ENCODE data around the gene GPN3. TPM values are rescaled to one million over a fixed set of nuclear protein-coding genes. Genes with fewer than 3 reads are reported as not detected.

The GPN3 gene
- total and polyA plus RNA-seq, 10 of the 15 experiments (the other 5 are each of a cell fraction or from before 2014, with no cell fraction given): 27.1 to 117 (median 53.5) TPM

DNA sequence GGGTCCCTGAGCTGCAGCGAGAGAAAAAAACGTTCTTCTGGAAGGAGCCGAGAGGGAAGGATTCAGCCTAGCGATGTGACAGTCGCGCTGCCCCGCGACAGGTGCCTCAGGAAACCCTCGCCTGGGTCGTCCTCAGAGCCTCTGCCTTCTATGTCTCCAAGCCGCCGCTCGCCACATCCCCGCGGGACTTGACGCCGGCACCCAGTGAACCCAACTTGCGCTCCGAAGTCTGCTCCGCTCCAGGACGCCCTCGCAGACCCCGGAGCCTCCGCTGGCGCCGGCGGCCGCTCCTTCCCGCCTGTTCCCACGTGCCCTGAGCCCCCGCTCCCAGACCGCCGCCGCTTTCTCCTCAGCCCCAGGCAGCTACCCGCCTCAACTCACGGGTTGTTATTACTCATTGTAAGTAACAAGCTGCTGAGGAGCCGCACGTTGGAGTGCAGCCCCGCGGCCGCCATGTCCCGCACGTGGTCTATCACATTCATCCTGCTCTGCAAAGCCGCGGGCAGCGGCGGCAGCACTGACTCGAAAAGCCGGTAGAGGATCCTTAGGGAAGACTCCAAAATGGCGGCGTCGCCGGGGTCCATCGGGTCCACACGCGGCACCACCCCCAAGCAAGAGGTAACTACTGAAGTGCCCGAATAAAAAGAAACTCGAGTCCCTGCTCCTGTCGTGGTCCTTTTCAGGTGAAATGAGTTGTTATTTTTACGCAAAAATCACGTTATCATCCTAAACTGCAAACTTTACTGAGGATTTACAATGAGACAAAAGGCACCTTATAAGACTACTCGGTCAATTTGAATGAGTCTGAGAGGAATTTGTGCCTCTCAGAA, 64.7 kb downstream of the GPN3 start, which contains the start of gene ANAPC7:
Gene ANAPC7 (minus strand): TSS at position 563 of the 830 bp plus-strand sequence. CDS start 81 bp downstream, at position 482.
- Histone ChIP-seq H3K79me2 (ENCODE audit: control insufficient read depth, insufficient read depth, low read length) (peaks cover 35% of the 10 kb centered on the region), H3K4me2 (ENCODE audit: control insufficient read depth, insufficient read depth) (peak within 1 kb of the TSS; percentile 78), H3K27ac (ENCODE audit: control insufficient read depth, insufficient read depth) (peak within 1 kb of the TSS; percentile 99), H3K9me3 (replicated peaks; ENCODE audit: control insufficient read depth, insufficient read depth, low read length) (no peaks in the 10 kb centered on the region), H3K27me3 (replicated peaks in 1 of 2; ENCODE audit: control insufficient read depth in 2 of 2, insufficient read depth in 2 of 2, low read length in 1 of 2) (no peaks in the 10 kb centered on the region), H3K9ac (ENCODE audit: control insufficient read depth, insufficient read depth, low read length) (peak within 1 kb of the TSS; percentile 89), H3K4me3 (peak within 1 kb of the TSS; percentile 83), H2AFZ (ENCODE audit: control insufficient read depth, low read depth, low read length) (peak within 1 kb of the TSS; percentile 100), H3K4me1 (ENCODE audit: control insufficient read depth, insufficient read depth, low read length) (peaks cover 3% of the 10 kb centered on the region; the same call in 1 of the 2 replicates), H4K20me1 (ENCODE audit: control insufficient read depth, insufficient read depth) (no peaks in the 10 kb centered on the region), H3K36me3 (ENCODE audit: control insufficient read depth in 2 of 2, insufficient read depth in 2 of 2, low read length in 1 of 2) (peaks cover 0 to 5% of the 10 kb centered on the region in 2 experiments; a peak in 2 of 4 replicates)
- ChIA-PET SMC1A (ENCODE audit: uncharacterized antibody, unreplicated experiment) (interaction anchor here (0.6 to 1.5 kb wide), 6 partner anchors 13 to 214 kb away, joined by 3 read pairs; no protein-coding TSS in a partner anchor), RAD21 (ENCODE audit: unreplicated experiment) (interaction anchor here (1.0 to 1.1 kb wide), 2 partner anchors 28 to 33 kb away, joined by 3 read pairs; no protein-coding TSS in a partner anchor), POLR2A (interaction anchor here (0.6 to 1.0 kb wide), 2 partner anchors 8 to 35 kb away, joined by 3 to 4 read pairs; no protein-coding TSS in a partner anchor), CTCF (interaction anchor here (2.6 kb wide), 1 partner anchor 28 kb away, joined by 12 read pairs; no protein-coding TSS in a partner anchor)
- TSS peak; percentile 88 for BruUV-seq (replicated peaks)
- in situ Hi-C loops (cut with MboI) (no loop called here), intact Hi-C loops (cut with micrococcal nuclease; ENCODE audit: unreplicated experiment) (no loop called here)
- FAIRE-seq (peak; percentile 84), DNase-seq (ENCODE audit: low read depth, low spot score) (peak; percentile 61), ATAC-seq (peak; percentile 92)
- WGBS (ENCODE audit: insufficient coverage, insufficient replicate concordance, low lambda C conversion rate, missing lambda C conversion rate): under 1% methylated on average over 57 of the region's 62 CpGs
- TF ChIP-seq, protein P1, sequence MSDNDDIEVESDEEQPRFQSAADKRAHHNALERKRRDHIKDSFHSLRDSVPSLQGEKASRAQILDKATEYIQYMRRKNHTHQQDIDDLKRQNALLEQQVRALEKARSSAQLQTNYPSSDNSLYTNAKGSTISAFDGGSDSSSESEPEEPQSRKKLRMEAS (IDR thresholded peaks at IDR 0.05; ENCODE audit: low read depth, low read length): peak; percentile 59; the same call in 1 of the 2 replicates
- no peak for TF ChIP-seq RELA (IDR thresholded peaks at IDR 0.05; ENCODE audit: borderline replicate concordance, partially characterized antibody)
- no peak for TF ChIP-seq BMI1 (IDR thresholded peaks at IDR 0.05; ENCODE audit: borderline replicate concordance)
- TF ChIP-seq, protein P2, sequence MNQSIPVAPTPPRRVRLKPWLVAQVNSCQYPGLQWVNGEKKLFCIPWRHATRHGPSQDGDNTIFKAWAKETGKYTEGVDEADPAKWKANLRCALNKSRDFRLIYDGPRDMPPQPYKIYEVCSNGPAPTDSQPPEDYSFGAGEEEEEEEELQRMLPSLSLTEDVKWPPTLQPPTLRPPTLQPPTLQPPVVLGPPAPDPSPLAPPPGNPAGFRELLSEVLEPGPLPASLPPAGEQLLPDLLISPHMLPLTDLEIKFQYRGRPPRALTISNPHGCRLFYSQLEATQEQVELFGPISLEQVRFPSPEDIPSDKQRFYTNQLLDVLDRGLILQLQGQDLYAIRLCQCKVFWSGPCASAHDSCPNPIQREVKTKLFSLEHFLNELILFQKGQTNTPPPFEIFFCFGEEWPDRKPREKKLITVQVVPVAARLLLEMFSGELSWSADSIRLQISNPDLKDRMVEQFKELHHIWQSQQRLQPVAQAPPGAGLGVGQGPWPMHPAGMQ (IDR thresholded peaks at IDR 0.05; ENCODE audit: borderline replicate concordance): peak; percentile 96
- peak; percentile 97 for TF ChIP-seq YY1 (IDR thresholded peaks at IDR 0.05; ENCODE audit: low read depth, low read length)
- peak; percentile 85; the same call in 1 of the 2 replicates for TF ChIP-seq PML (IDR thresholded peaks at IDR 0.05; ENCODE audit: low read length)
- TF ChIP-seq RUNX3 (IDR thresholded peaks at IDR 0.05; ENCODE audit: low read length): peak; percentile 18
- TF ChIP-seq ATF7 (IDR thresholded peaks at IDR 0.05; ENCODE audit: low read depth): 0 out of 2 replicates have a peak, but pooled peaks have one; percentile 31
- peak; percentile 95 for TF ChIP-seq MYB (IDR thresholded peaks at IDR 0.05; ENCODE audit: borderline replicate concordance, low read depth, low read length)
- TF ChIP-seq, protein P3, sequence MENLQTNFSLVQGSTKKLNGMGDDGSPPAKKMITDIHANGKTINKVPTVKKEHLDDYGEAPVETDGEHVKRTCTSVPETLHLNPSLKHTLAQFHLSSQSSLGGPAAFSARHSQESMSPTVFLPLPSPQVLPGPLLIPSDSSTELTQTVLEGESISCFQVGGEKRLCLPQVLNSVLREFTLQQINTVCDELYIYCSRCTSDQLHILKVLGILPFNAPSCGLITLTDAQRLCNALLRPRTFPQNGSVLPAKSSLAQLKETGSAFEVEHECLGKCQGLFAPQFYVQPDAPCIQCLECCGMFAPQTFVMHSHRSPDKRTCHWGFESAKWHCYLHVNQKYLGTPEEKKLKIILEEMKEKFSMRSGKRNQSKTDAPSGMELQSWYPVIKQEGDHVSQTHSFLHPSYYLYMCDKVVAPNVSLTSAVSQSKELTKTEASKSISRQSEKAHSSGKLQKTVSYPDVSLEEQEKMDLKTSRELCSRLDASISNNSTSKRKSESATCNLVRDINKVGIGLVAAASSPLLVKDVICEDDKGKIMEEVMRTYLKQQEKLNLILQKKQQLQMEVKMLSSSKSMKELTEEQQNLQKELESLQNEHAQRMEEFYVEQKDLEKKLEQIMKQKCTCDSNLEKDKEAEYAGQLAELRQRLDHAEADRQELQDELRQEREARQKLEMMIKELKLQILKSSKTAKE (IDR thresholded peaks at IDR 0.05; ENCODE audit: low read depth, poor library complexity, severe bottlenecking): peak; percentile 86
- TF ChIP-seq, protein P4, sequence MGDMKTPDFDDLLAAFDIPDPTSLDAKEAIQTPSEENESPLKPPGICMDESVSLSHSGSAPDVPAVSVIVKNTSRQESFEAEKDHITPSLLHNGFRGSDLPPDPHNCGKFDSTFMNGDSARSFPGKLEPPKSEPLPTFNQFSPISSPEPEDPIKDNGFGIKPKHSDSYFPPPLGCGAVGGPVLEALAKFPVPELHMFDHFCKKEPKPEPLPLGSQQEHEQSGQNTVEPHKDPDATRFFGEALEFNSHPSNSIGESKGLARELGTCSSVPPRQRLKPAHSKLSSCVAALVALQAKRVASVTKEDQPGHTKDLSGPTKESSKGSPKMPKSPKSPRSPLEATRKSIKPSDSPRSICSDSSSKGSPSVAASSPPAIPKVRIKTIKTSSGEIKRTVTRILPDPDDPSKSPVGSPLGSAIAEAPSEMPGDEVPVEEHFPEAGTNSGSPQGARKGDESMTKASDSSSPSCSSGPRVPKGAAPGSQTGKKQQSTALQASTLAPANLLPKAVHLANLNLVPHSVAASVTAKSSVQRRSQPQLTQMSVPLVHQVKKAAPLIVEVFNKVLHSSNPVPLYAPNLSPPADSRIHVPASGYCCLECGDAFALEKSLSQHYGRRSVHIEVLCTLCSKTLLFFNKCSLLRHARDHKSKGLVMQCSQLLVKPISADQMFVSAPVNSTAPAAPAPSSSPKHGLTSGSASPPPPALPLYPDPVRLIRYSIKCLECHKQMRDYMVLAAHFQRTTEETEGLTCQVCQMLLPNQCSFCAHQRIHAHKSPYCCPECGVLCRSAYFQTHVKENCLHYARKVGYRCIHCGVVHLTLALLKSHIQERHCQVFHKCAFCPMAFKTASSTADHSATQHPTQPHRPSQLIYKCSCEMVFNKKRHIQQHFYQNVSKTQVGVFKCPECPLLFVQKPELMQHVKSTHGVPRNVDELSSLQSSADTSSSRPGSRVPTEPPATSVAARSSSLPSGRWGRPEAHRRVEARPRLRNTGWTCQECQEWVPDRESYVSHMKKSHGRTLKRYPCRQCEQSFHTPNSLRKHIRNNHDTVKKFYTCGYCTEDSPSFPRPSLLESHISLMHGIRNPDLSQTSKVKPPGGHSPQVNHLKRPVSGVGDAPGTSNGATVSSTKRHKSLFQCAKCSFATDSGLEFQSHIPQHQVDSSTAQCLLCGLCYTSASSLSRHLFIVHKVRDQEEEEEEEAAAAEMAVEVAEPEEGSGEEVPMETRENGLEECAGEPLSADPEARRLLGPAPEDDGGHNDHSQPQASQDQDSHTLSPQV (IDR thresholded peaks at IDR 0.05): no peak
- no peak for TF ChIP-seq RBBP5 (conservative IDR thresholded peaks at IDR 0.05)
- no peak for TF ChIP-seq STAT3 (IDR thresholded peaks at IDR 0.05; ENCODE audit: low read depth, low read length)
- TF ChIP-seq SRF (IDR thresholded peaks at IDR 0.05; ENCODE audit: low read depth in 2 of 2, low read length in 2 of 2): no peak
- no peak for TF ChIP-seq TCF3 (IDR thresholded peaks at IDR 0.05; ENCODE audit: borderline replicate concordance, insufficient read depth, low read depth, low read length)
